H54 (cell line): ENCODE data around the gene FABP1.

Source experiments
- DNase-seq: peaks from one replicate; pipeline ENCODE4 v3.0.0; 2011; ENCODE audit warnings: low spot score, mixed read lengths; ENCODE audit not compliant: insufficient read length
- FAIRE-seq: peaks from 3 replicates; lab custom pipeline; 2011; peaks lifted over from hg19 to GRCh38; lab: Jason Lieb, UNC
- POLR2A ChIP-seq: IDR thresholded peaks from 2 replicates; pipeline ENCODE4 v1.6.1; 2011; ENCODE audit warnings: low read depth, mild to moderate bottlenecking, low read length

Gene FABP1

GRCh38 chr2:88128654-88129312, 921 bp upstream of the FABP1 start:
- DNase-seq (no peak), FAIRE-seq (no peak)
- no peak for TF ChIP-seq POLR2A

GRCh38 chr2:88127638-88127887, 299 bp downstream of the FABP1 start:
- DNase-seq (no peak), FAIRE-seq (no peak)
- no peak for TF ChIP-seq POLR2A

- DNase-seq (no peak), FAIRE-seq (no peak)
- no peak for TF ChIP-seq POLR2A
Observed at GRCh38 chr2:88126772-88127637, 857 bp downstream of the FABP1 start.

- DNase-seq (no peak), FAIRE-seq (no peak)
- TF ChIP-seq POLR2A: no peak
Observed at GRCh38 chr2:88125924-88126771, 1.7 kb downstream of the FABP1 start.

GRCh38 chr2:88125344-88125923, 2.4 kb downstream of the FABP1 start:
- TF ChIP-seq POLR2A: no peak
- DNase-seq (no peak), FAIRE-seq (no peak)

GRCh38 chr2:88123975-88124917, 3.6 kb downstream of the FABP1 start:
- TF ChIP-seq POLR2A: no peak
- DNase-seq (no peak), FAIRE-seq (no peak)

- FAIRE-seq (no peak), DNase-seq (no peak)
- TF ChIP-seq POLR2A: no peak
Observed at GRCh38 chr2:88123164-88123974, 4.5 kb downstream of the FABP1 start.

GRCh38 chr2:88122141-88122884, 5.5 kb downstream of the FABP1 start:
- no peak for TF ChIP-seq POLR2A
- no peak for FAIRE-seq
- DNase-seq: no peak

GRCh38 chr2:88121678-88122077, 6.2 kb downstream of the FABP1 start:
- no peak for TF ChIP-seq POLR2A
- FAIRE-seq (no peak), DNase-seq (no peak)

- no peak for FAIRE-seq
- TF ChIP-seq POLR2A: no peak
- no peak for DNase-seq
Observed at GRCh38 chr2:88117973-88118372, 9.9 kb downstream of the FABP1 start.

- no peak for DNase-seq
- no peak for TF ChIP-seq POLR2A
- no peak for FAIRE-seq
Observed at GRCh38 chr2:88116669-88117432, 11.0 kb downstream of the FABP1 start.
